ENCODE data around the gene MFSD8.

DNA sequence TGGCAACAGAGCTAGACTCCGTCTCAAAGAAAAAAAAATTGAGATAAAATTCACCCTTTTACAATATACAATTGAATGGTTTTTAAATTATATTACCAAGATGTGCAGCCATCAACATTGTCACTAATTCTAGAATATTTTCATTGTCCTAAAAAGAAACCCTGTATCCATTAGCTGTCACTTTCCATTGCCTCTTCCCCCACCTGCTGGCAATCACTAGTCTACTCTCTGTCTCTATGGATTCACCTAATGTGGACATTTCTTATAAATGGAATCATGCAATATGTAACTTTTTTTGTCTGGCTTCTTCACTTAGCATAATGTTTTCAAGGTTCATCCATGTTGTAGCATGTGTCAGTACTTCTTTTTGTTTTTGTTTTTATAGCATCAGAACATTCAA lies 21.0 kb upstream of the MFSD8 start:
- TF ChIP-seq CTCF (IDR thresholded peaks at IDR 0.05) = no peak
- TF ChIP-seq POLR2A (IDR thresholded peaks at IDR 0.05) = no peak
